Activated CD8-positive, alpha-beta T cell treated with anti-CD3 and anti-CD28 coated beads for 36 hours (primary cell): ENCODE data around the gene GAPDHS. TPM values are rescaled to one million over a fixed set of nuclear protein-coding genes. Genes with fewer than 3 reads are reported as not detected.

Source experiments
- ATAC-seq: fragments of 200-7000 bp; cut with Tn5 transposase; one replicate; pipeline ENCODE4 v1.10.0; 2021; ENCODE audit warnings: mild to moderate bottlenecking, moderate library complexity
- CTCF ChIA-PET: fragments of 350-600 bp; sonication (Branson Sonifier 250); formaldehyde crosslinking; loops from one replicate; lab custom pipeline; 2021; ENCODE audit warnings: antibody characterized with exemption; lab: Charles Lee
- POLR2A ChIA-PET: fragments of 350-600 bp; sonication (Branson Sonifier 250); formaldehyde crosslinking; loops from one replicate; lab custom pipeline; 2021; ENCODE audit warnings: antibody characterized with exemption; lab: Charles Lee
- DNase-seq: peaks from one replicate; pipeline ENCODE4 v3.0.0-alpha.2; 2020
- H3K27ac Mint-ChIP-seq: one replicate; pipeline ENCODE4 v1.8.0; 2021; ENCODE audit warnings: mild to moderate bottlenecking, mixed read lengths
- H3K27me3 Mint-ChIP-seq: one replicate; pipeline ENCODE4 v1.8.0; 2021; ENCODE audit warnings: mixed read lengths
- H3K36me3 Mint-ChIP-seq: one replicate; pipeline ENCODE4 v1.8.0; 2021; ENCODE audit warnings: low read depth, mixed read lengths
- H3K4me1 Mint-ChIP-seq: one replicate; pipeline ENCODE4 v1.8.0; 2021; ENCODE audit warnings: low read depth, mixed read lengths
- H3K4me3 Mint-ChIP-seq: one replicate; pipeline ENCODE4 v1.8.0; 2021; ENCODE audit warnings: mild to moderate bottlenecking, moderate library complexity, mixed read lengths
- H3K9me3 Mint-ChIP-seq: one replicate; pipeline ENCODE4 v1.8.0; 2021; ENCODE audit warnings: mixed read lengths
- CTCF ChIP-seq: fragments of 200-600 bp; IDR thresholded peaks from one replicate; pipeline ENCODE4 v1.8.0; 2022; ENCODE audit warnings: antibody characterized with exemption, mild to moderate bottlenecking
- intact Hi-C: fragments of 100-400 bp; cut with micrococcal nuclease; formaldehyde crosslinking; loops from one replicate; pipeline ENCODE4 v1.10.0; 2022
- total RNA-seq, 2 experiments: library from RNA; stranded (reverse); gene quantifications; one replicate each; pipeline ENCODE4 v1.2.3, GENCODE V29; 2021

The GAPDHS gene
- total RNA-seq, result not detected

DNA sequence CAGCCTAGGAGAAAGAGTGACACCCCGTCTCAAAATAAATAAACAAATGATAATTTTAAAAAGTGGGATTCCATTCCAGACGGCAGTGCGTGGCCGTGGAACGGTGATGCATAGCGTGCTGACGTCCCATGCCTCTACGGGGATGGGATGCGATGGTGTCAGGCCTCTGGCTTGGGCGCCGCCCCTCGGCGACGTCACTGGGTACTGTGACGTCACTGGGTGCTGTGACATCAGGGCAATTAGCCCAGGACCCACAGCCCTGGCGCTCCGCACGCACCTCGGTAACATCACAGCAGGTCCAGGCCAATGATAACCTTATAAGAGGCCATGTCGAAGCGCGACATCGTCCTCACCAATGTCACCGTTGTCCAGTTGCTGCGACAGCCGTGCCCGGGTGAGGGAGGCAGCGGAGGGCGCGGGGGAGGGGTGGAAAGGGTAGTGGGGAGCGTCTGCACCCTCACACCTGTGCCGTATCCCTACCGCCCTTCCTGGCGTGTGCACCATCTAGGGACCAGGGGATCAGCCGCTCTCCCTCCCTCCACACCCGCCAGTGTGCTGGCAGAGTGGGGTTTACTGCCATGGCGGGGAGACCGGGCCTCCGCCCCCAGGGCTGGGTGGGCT lies at the start of gene GAPDHS:
Gene GAPDHS (plus strand): TSS at position 256 of the 621 bp plus-strand sequence. CDS start 72 bp downstream, at position 328.
- POLR2A ChIA-PET, result interaction anchor here (1.0 to 2.2 kb wide), 2 partner anchors 11 to 23 kb away, joined by 3 to 7 read pairs; no protein-coding TSS in a partner anchor

GRCh38 chr19:35484252-35485036 lies 48.8 kb upstream of the GAPDHS start:
- Mint-ChIP-seq H3K4me1 (peaks cover 10% of the 10 kb centered on the region), H3K36me3 (no peaks in the 10 kb centered on the region)

More for the DNA sequence above, at the start of gene GAPDHS:
- no peak for DNase-seq
- intact Hi-C loops, result no loop called here
- H3K36me3 Mint-ChIP-seq, result no peaks in the 10 kb centered on the region
- TF ChIP-seq CTCF, result no peak
- peak within 1 kb of the TSS; percentile 52 for H3K4me3 Mint-ChIP-seq
- H3K27me3 Mint-ChIP-seq, result peaks cover 23% of the 10 kb centered on the region
- no peaks in the 10 kb centered on the region for H3K9me3 Mint-ChIP-seq
- peak; percentile 14 for ATAC-seq
- CTCF ChIA-PET, result no interaction called here
- peak within 1 kb of the TSS; percentile 67 for H3K27ac Mint-ChIP-seq
- peaks cover 12% of the 10 kb centered on the region for H3K4me1 Mint-ChIP-seq

DNA sequence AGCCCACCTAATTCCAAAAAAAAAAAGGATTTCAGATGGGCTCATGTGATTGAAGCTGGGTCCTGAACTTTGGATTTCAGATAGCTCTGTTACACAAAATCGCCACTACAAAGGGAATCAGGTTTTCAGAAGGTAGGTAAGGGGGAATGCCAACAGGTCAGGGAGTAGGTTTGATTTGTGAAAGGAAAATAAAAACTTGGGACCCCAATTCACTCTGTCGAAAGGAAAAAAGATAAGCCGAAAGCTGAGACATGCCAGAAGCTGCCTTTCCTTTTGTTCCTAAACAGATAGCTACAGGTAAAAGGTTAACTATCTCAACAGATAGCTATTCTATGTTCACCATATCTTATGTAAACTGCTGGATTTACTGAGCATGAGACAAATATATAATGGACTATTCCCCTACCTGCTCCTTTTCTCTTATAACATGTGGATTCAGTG lies 47.0 kb upstream of the GAPDHS start:
- no peak for TF ChIP-seq CTCF
- H3K9me3 Mint-ChIP-seq, result no peaks in the 10 kb centered on the region
- POLR2A ChIA-PET, result interaction anchor here (0.6 to 1.6 kb wide), 3 partner anchors 38 to 272 kb away, joined by 3 read pairs; partner anchors contain the start of gene FFAR2

More at GRCh38 chr19:35484252-35485036, 48.8 kb upstream of the GAPDHS start:
- CTCF ChIA-PET, result interaction anchor here (4.0 kb wide), 1 partner anchor 11 kb away, joined by 29 read pairs; no protein-coding TSS in a partner anchor
- H3K9me3 Mint-ChIP-seq, result no peaks in the 10 kb centered on the region
- intact Hi-C loops, result no loop called here
- peak; percentile 79 for ATAC-seq
- peaks cover 6% of the 10 kb centered on the region for H3K27me3 Mint-ChIP-seq
- no peak overlapping the region for H3K27ac Mint-ChIP-seq
- no peak overlapping the region for H3K4me3 Mint-ChIP-seq
- DNase-seq, result peak; percentile 24
- POLR2A ChIA-PET, result interaction anchor here (1.2 kb wide), 1 partner anchor 12 kb away, joined by 3 read pairs; no protein-coding TSS in a partner anchor
- TF ChIP-seq CTCF, result no peak

DNA sequence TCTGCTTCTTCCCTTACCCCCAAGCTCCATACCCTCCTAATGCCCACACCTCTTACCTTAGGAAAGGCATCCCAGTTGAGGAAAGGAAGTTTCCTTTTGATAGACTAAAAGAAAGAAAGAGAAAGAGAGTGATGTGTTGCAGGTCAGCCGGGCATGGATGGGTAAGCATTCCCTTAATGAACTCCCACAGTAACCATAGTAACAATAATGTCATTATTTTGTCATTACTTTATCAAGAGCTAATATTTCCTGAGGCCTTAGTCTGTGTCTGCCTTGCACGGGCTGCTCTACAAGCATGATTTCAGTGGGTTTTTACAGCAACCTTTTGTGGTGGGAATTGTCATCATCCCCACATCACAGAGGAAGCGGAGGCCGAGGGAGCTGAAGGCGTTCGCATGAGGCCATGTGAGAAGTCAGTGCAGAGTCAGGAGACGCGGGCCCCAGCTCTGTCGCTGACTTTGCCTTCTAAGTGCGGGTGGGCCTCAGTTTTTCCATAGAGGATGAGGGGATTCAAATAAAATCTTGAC lies 45.5 kb upstream of the GAPDHS start:
- TF ChIP-seq CTCF, result no peak
- CTCF ChIA-PET, result interaction anchor here (1.0 to 4.0 kb wide), 4 partner anchors 8 to 23 kb away, joined by 3 to 29 read pairs (median 8); no protein-coding TSS in a partner anchor
- intact Hi-C loops, result no loop called here
- Mint-ChIP-seq H3K27ac (no peak overlapping the region), H3K27me3 (peaks cover 13% of the 10 kb centered on the region), H3K4me1 (peaks cover 10% of the 10 kb centered on the region), H3K36me3 (no peaks in the 10 kb centered on the region), H3K9me3 (no peaks in the 10 kb centered on the region), H3K4me3 (no peak overlapping the region)
- ATAC-seq (peak; percentile 60), DNase-seq (peak; percentile 45)
- POLR2A ChIA-PET, result interaction anchor here (1.6 kb wide), 1 partner anchor 39 kb away, joined by 3 read pairs; the partner anchor contains the start of gene FFAR2

More for the DNA sequence above, 47.0 kb upstream of the GAPDHS start:
- ATAC-seq, result no peak
- intact Hi-C loops, result no loop called here
- no peak for DNase-seq
- H3K36me3 Mint-ChIP-seq, result no peaks in the 10 kb centered on the region
- peaks cover 10% of the 10 kb centered on the region for H3K4me1 Mint-ChIP-seq
- peaks cover 13% of the 10 kb centered on the region for H3K27me3 Mint-ChIP-seq
- no peak overlapping the region for H3K27ac Mint-ChIP-seq
- CTCF ChIA-PET, result interaction anchor here (0.6 to 4.0 kb wide), 6 partner anchors 9 to 776 kb away, joined by 3 to 29 read pairs (median 5); no protein-coding TSS in a partner anchor
- no peak overlapping the region for H3K4me3 Mint-ChIP-seq
